GM21786 (cell line): ENCODE data around the gene OR2Z1.

Experiments used
- ATAC-seq: cut with Tn5 transposase; IDR thresholded peaks from one replicate; pipeline ENCODE4 v1.9.1; 2021; ENCODE audit not compliant: unreplicated experiment

Gene OR2Z1

GRCh38 chr19:8721334-8721733 lies at the start of gene OR2Z1:
Gene OR2Z1, plus strand, starts transcription at chr19:8721634. Its CDS starts 9,395 bp downstream, at chr19:8731029.
- ATAC-seq, result no peak

- no peak for ATAC-seq
Measured at GRCh38 chr19:8673276-8673891, 48.0 kb upstream of the OR2Z1 start.

GRCh38 chr19:8675066-8675465 lies 46.4 kb upstream of the OR2Z1 start:
- ATAC-seq, result no peak

GRCh38 chr19:8678244-8678807 lies 43.1 kb upstream of the OR2Z1 start:
- no peak for ATAC-seq

- no peak for ATAC-seq
Measured at GRCh38 chr19:8680676-8681344, 40.6 kb upstream of the OR2Z1 start.

GRCh38 chr19:8681345-8682029 lies 39.9 kb upstream of the OR2Z1 start:
- no peak for ATAC-seq

- no peak for ATAC-seq
Measured at GRCh38 chr19:8682472-8682871, 39.0 kb upstream of the OR2Z1 start.

GRCh38 chr19:8682931-8683330 lies 38.5 kb upstream of the OR2Z1 start:
- ATAC-seq, result no peak

GRCh38 chr19:8684001-8684902 lies 37.2 kb upstream of the OR2Z1 start:
- ATAC-seq, result no peak

- ATAC-seq, result no peak
Measured at GRCh38 chr19:8686549-8686948, 34.9 kb upstream of the OR2Z1 start.

GRCh38 chr19:8688930-8689329 lies 32.5 kb upstream of the OR2Z1 start:
- no peak for ATAC-seq

GRCh38 chr19:8690753-8691539 lies 30.5 kb upstream of the OR2Z1 start:
- no peak for ATAC-seq

- ATAC-seq, result no peak
Measured at GRCh38 chr19:8695501-8695900, 25.9 kb upstream of the OR2Z1 start.

- ATAC-seq, result no peak
Measured at GRCh38 chr19:8695911-8696310, 25.5 kb upstream of the OR2Z1 start.

- ATAC-seq, result no peak
Measured at GRCh38 chr19:8696993-8697392, 24.4 kb upstream of the OR2Z1 start.

- no peak for ATAC-seq
Measured at GRCh38 chr19:8697671-8698432, 23.6 kb upstream of the OR2Z1 start.

- ATAC-seq, result no peak
Measured at GRCh38 chr19:8698433-8699063, 22.9 kb upstream of the OR2Z1 start, which contains the start of gene ACTL9. Gene ACTL9, minus strand, starts transcription at chr19:8698795. Its CDS starts 94 bp downstream, at chr19:8698701.

GRCh38 chr19:8699908-8700307 lies 21.5 kb upstream of the OR2Z1 start:
- no peak for ATAC-seq

GRCh38 chr19:8700956-8701355 lies 20.5 kb upstream of the OR2Z1 start:
- ATAC-seq, result no peak
